GM12864 (cell line): ENCODE results near the gene WASF2.

Source experiments
- DNase-seq: peaks from one replicate; pipeline ENCODE4 v3.0.0-alpha.2; 2011; ENCODE audit warnings: low read depth
- H3K4me3 ChIP-seq: 2 replicates; pipeline ENCODE4 v1.5.1; 2011; ENCODE audit warnings: mild to moderate bottlenecking, low read depth, low read length, control low read depth
- TF ChIP-seq, protein P1 (sequence below): IDR thresholded peaks from 2 replicates; pipeline ENCODE4 v1.5.1; 2011; ENCODE audit warnings: low read depth, mild to moderate bottlenecking, moderate library complexity, low read length, control low read depth, inconsistent platforms; ENCODE audit errors: missing control alignments

Gene WASF2

DNA sequence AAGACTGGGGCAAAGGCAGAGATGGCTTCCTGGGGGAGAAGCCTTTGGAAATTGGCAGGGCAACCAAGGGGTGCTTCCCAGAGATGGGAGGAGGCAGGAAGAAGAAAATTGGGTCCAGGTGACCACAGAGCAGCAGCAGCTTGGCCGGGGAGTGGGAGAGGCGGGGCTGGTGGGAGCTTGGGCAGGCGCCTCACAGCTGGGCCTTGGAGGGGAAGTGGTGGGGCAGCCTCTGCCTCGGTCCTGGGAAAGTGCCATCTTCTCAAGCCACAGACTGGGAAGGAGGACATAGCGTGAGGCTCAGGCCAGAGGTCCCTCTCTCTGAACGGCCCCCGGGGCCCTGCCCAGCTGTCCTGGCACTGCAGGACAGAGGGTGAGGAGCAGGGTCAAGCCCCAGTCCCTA, 24.0 kb upstream of the WASF2 start:
- DNase-seq: no peak
- H3K4me3 ChIP-seq: no peak overlapping the region
- TF ChIP-seq, protein P1, sequence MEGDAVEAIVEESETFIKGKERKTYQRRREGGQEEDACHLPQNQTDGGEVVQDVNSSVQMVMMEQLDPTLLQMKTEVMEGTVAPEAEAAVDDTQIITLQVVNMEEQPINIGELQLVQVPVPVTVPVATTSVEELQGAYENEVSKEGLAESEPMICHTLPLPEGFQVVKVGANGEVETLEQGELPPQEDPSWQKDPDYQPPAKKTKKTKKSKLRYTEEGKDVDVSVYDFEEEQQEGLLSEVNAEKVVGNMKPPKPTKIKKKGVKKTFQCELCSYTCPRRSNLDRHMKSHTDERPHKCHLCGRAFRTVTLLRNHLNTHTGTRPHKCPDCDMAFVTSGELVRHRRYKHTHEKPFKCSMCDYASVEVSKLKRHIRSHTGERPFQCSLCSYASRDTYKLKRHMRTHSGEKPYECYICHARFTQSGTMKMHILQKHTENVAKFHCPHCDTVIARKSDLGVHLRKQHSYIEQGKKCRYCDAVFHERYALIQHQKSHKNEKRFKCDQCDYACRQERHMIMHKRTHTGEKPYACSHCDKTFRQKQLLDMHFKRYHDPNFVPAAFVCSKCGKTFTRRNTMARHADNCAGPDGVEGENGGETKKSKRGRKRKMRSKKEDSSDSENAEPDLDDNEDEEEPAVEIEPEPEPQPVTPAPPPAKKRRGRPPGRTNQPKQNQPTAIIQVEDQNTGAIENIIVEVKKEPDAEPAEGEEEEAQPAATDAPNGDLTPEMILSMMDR: no peak

DNA sequence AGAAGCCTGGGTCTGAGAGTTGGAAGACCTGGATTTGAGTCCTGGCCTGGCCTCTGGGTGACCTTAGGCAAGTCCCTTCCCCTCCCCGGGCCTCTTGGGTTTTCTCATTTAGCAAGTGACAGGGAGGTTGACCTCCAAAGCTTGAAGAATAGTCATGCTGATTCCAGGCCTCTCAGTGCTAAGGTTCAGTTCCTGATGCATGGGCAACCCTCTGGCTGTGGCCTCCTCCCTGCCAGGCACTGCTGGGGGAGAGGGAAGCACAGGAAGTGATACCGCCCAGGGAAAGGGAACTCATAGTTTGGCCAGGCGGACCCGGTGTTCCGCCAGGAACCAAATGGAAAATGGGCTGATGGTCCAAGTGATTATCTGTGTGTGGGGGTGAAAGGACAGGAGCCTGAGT, 23.6 kb upstream of the WASF2 start:
- TF ChIP-seq, protein P1: no peak
- no peak overlapping the region for H3K4me3 ChIP-seq
- DNase-seq: no peak

DNA sequence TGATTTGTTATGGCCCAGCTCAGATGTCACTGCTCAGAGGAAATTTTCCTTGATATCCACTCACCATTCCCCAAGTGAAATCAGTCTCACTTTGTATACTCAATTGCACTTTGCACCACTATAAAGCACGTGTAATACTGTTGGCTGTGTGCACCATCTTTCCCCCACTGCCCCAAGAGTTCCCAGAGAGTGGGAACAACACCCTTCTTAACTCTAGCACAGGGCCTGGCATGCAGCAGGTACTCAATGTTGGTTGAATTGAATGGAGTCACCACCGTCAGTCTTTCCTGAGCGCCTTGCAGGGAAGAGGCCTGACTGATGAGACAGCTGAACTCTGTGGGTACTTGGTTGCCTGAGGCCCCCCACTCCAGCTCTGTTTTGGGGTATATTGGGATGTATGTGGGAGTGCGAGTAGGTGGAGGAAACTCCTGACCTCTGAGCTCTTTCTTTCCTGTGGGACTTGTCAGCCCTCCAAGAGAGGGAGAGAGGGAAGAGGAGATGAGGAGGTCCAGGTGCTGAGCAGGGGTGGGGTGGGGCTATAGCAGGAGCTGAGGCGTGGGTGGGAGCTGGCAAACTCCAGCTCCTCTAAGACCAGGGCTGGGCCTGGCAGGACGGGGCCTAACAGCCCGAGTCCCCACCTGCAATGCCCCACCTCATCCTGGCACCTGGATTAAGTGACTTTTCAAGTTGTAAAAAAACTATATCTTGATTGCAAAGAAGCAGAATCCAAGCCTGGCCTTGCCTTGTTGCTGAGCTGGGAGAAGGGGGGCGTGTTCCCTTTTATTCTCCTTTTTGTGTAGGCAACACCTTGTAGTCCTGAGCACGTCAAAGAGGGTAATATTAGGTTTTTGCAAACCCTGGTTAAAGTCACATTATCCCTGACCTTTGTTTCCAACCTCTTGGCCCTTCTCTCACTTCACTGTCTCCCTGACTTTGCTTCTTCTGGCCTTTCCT, 19.4 kb upstream of the WASF2 start:
- TF ChIP-seq, protein P1: no peak
- DNase-seq: no peak
- H3K4me3 ChIP-seq: no peak overlapping the region

DNA sequence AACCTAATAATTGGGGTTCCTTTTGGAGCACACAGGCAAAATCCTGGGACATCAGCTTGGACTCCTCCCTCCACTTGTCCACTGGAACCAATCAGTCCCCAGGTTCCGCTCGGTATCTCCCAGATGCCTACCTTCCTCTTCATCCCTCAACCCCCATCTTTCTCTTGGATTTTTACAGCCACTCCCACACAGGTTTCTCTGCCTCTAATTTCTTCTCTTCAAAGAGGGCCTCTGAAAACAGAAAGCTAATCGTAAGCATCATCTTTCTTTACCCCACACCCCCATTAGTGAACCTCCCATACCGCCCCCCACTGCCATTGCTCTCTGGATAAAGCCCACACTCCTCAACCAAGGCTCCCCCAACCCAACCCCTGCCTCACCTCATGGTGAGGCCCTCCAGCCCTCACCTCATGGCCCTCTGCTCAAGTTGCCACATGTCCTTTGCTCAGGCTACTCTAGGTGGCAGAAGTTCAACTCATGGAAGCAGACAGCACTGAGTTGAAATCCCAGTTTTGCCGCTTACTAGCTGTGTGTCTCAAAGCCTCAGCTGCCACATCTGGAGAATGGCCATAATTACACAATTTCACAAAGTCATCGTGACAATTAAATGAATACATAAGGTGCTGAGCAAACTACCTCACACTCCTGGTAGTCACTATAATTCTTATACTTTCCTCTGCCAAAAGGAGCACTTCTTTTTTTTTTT, 18.1 kb upstream of the WASF2 start:
- TF ChIP-seq, protein P1: peak; percentile 9
- no peak for DNase-seq
- no peak overlapping the region for H3K4me3 ChIP-seq

DNA sequence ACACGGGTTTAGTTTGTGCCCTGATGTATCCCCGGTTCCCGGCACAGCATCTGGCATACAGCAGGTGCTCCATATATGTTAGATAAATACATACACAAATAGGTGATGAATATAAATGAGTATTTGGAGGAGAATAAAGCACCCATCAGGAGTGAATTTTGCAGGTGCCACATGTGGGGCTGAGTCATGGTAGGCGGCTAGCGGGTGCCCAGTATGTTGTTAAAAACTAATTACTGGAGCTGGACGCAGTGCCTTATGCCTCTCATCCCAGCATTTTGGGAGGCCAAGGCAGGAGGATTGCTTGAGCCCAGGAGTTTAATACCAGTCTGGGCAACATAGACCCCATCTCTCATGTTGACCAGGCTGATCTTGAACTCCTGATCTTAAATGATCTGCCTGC, 16.7 kb upstream of the WASF2 start:
- no peak overlapping the region for H3K4me3 ChIP-seq
- TF ChIP-seq, protein P1: no peak
- no peak for DNase-seq

DNA sequence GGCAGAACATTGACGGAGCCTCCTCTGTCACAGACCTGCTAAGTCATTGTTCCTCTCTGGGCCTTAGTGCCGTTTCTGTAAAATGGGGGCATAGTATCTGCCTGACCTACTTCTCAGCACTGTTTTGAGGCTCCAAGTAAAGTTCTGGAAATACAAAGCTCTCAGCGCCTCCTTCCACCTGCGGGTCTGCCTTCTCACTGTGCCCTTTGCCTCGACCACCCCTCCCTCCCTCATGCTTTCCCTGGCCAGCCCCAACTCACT, 15.4 kb upstream of the WASF2 start:
- H3K4me3 ChIP-seq: no peak overlapping the region
- TF ChIP-seq, protein P1: no peak
- DNase-seq: no peak
